Embryonic facial prominence (tissue), 1 donor: Measurements from ENCODE around the gene HOXC10.

Experiments used
- DNase-seq: peaks from one replicate; pipeline ENCODE4 v3.0.0-alpha.2; 2016; ENCODE audit errors: extremely low spot score

The HOXC10 gene

GRCh38 chr12:53977596-53978445, 7.1 kb upstream of the HOXC10 start:
- no peak for DNase-seq

- DNase-seq, result no peak
Measured at GRCh38 chr12:53978477-53979356, 6.2 kb upstream of the HOXC10 start.

GRCh38 chr12:53980104-53980801, 4.7 kb upstream of the HOXC10 start:
- DNase-seq, result no peak

GRCh38 chr12:53980802-53981496, 4.0 kb upstream of the HOXC10 start:
- DNase-seq, result no peak

GRCh38 chr12:53981634-53982565, 3.0 kb upstream of the HOXC10 start:
- DNase-seq, result no peak

- no peak for DNase-seq
Measured at GRCh38 chr12:53982648-53983567, 2.0 kb upstream of the HOXC10 start.

- no peak for DNase-seq
Measured at GRCh38 chr12:53983568-53983949, 1.4 kb upstream of the HOXC10 start.

GRCh38 chr12:53983950-53984572, 885 bp upstream of the HOXC10 start:
- no peak for DNase-seq

GRCh38 chr12:53985692-53985993, 697 bp downstream of the HOXC10 start:
- DNase-seq, result no peak

GRCh38 chr12:53985994-53986685, 1.2 kb downstream of the HOXC10 start:
- no peak for DNase-seq

- no peak for DNase-seq
Measured at GRCh38 chr12:53986686-53987483, 1.9 kb downstream of the HOXC10 start.

GRCh38 chr12:53987787-53988230, 2.9 kb downstream of the HOXC10 start:
- DNase-seq, result no peak

GRCh38 chr12:53988541-53989226, 3.7 kb downstream of the HOXC10 start:
- DNase-seq, result no peak

GRCh38 chr12:53989227-53990113, 4.5 kb downstream of the HOXC10 start:
- no peak for DNase-seq

- DNase-seq, result no peak
Measured at GRCh38 chr12:53990311-53991076, 5.5 kb downstream of the HOXC10 start.
